GM10248 (cell line): ENCODE measurements around the gene SCAF8.

Experiments
- CTCF ChIA-PET: fragments of 300-600 bp; sonication (Branson Sonifier 250); formaldehyde crosslinking; extraction: SDS; loops from one replicate; lab custom pipeline; 2021; ENCODE audit warnings: antibody characterized with exemption; lab: Yijun Ruan, JAX
- POLR2A ChIA-PET: fragments of 350-650 bp; sonication (Branson Sonifier 250); formaldehyde crosslinking; extraction: SDS; loops from one replicate; lab custom pipeline; 2020; ENCODE audit warnings: antibody characterized with exemption; lab: Yijun Ruan, JAX
- DNase-seq: peaks from one replicate; pipeline ENCODE4 v3.0.0; 2012; ENCODE audit errors: extremely low spot score
- CTCF ChIP-seq: IDR thresholded peaks from 2 replicates; pipeline ENCODE4 v1.5.1; 2012; ENCODE audit warnings: mild to moderate bottlenecking, low read depth; ENCODE audit errors: extremely low read depth, missing control alignments, control extremely low read depth

Gene SCAF8

GRCh38 chr6:154841109-154841508, 107.9 kb downstream of the SCAF8 start:
- ChIA-PET POLR2A (no interaction called here), CTCF (interaction anchor here (1.4 kb wide), 1 partner anchor 27 kb away, joined by 4 read pairs; no protein-coding TSS in a partner anchor)
- no peak for DNase-seq
- TF ChIP-seq CTCF = no peak

DNA sequence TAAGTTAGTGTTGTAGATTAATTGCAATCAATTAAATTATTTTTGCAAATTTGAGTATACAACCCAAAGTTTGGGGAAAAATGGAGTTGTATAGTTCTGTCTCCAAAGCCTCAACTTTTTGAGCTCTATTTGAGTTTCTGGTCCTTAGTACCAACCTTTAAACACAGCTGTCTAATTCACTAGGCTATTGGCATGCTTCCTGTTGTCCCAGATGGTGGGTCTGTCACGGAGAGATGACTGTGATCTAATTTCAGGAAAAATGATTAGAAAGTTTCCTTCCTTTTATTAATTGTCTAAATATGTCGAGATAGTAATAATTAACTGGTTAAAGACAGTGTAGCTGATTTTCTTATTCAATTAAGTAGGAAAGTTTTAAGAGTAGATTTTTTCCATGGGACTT, 109.6 kb downstream of the SCAF8 start:
- no peak for TF ChIP-seq CTCF
- ChIA-PET CTCF (interaction anchor here (0.7 to 1.6 kb wide), 3 partner anchors 13 to 31 kb away, joined by 3 read pairs; no protein-coding TSS in a partner anchor), POLR2A (no interaction called here)
- no peak for DNase-seq

GRCh38 chr6:154847318-154847717, 114.1 kb downstream of the SCAF8 start:
- POLR2A ChIA-PET = no interaction called here
- CTCF ChIA-PET = interaction anchor here (1.6 kb wide), 1 partner anchor 18 kb away, joined by 3 read pairs; no protein-coding TSS in a partner anchor

GRCh38 chr6:154848580-154848979, 115.4 kb downstream of the SCAF8 start:
- CTCF ChIA-PET = interaction anchor here (0.7 to 1.8 kb wide), 5 partner anchors 10 to 173 kb away, joined by 3 to 8 read pairs (median 4); no protein-coding TSS in a partner anchor
- no peak for TF ChIP-seq CTCF
- POLR2A ChIA-PET = no interaction called here
- no peak for DNase-seq

More at GRCh38 chr6:154847318-154847717, 114.1 kb downstream of the SCAF8 start:
- DNase-seq = no peak
- no peak for TF ChIP-seq CTCF

DNA sequence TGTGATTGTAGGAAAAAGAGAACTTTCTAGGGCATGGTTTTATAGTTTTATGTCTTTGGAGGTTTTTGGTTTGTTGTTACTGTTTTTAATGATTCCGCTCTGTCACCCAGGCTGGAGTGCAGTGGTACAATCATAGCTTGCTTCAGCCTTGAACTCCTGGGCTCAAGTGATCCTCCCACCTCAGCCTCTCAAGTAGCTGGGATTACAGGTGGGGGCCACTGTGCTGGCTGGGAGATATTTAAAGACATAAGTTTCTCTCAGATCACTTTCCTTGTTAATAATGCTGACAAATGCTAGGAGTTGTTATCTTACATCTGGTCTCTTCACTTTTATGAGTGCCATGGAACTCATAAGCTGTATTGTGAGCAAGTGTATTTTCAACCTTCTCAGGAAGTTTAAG, 116.3 kb downstream of the SCAF8 start:
- TF ChIP-seq CTCF = no peak

DNA sequence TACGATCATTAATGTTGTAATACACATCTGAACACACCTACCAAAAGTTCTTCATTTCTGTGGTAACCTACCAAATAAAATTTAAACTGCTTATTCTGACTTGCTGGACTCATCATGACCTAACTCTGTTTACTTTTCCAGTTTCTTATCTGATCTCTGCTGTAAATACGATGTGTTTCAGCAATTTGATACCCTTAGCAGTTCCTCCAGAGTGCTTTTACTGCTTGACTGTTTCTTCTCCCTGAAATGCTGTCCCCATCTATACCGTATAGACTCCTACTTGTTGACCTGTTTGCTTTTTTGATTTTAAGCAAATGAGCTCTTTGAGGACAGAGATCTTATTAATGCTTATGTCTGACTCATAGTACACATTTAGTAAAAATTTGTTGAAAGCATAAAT, 119.5 kb downstream of the SCAF8 start:
- no peak for TF ChIP-seq CTCF
- no peak for DNase-seq
- POLR2A ChIA-PET = no interaction called here

More for the DNA sequence above, 116.3 kb downstream of the SCAF8 start:
- CTCF ChIA-PET = interaction anchor here (1.0 to 1.8 kb wide), 3 partner anchors 9 to 174 kb away, joined by 3 to 8 read pairs (median 4); no protein-coding TSS in a partner anchor
- DNase-seq = no peak
- POLR2A ChIA-PET = no interaction called here

DNA sequence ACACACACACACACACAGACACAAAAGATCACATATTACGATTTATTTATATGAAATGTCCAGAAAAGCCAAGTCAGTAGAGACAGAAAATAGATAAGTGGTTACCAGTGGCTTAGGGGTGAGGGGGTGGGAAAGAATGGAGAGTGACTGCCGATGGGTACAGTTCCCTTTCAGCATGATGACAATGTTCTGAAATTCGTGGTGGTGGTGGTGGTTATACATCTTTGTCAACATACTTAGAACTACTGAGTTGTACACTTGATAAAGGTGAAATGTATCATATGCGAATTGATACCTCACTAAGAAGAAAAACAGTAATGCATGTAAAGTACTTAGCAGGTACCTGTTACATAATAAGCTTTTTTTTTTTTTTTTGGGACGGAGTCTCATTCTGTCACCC, 124.3 kb downstream of the SCAF8 start:
- no peak for TF ChIP-seq CTCF
- CTCF ChIA-PET = interaction anchor here (2.2 kb wide), 1 partner anchor 11 kb away, joined by 9 read pairs; no protein-coding TSS in a partner anchor
- POLR2A ChIA-PET = no interaction called here
- DNase-seq = no peak

More for the DNA sequence above, 119.5 kb downstream of the SCAF8 start:
- CTCF ChIA-PET = interaction anchor here (1.4 to 3.8 kb wide), 3 partner anchors 10 to 17 kb away, joined by 4 to 13 read pairs (median 6); no protein-coding TSS in a partner anchor
